Kidney (tissue), 14 donors: Measurements from ENCODE around the gene DAB1. TPM values are rescaled to one million over a fixed set of nuclear protein-coding genes. Genes with fewer than 3 reads are reported as not detected.

Experiments
- DNase-seq, 5 donors: peaks; one replicate each; pipeline ENCODE4 v3.0.0-alpha.2; 2013 to 2020
- FAIRE-seq: peaks from 2 replicates; lab custom pipeline; 2012; peaks lifted over from hg19 to GRCh38; lab: Jason Lieb, UNC
- H3K27ac ChIP-seq, 2 donors: one replicate each; pipeline ENCODE4 v1.7.0; 2013; ENCODE audit warnings: low read depth in 2 of 2, low read length in 2 of 2, inconsistent platforms in 1 of 2
- H3K27me3 ChIP-seq: one replicate; pipeline ENCODE4 v1.7.1; 2013; ENCODE audit warnings: low read length, inconsistent platforms; ENCODE audit not compliant: control insufficient read depth, insufficient read depth
- H3K36me3 ChIP-seq, 3 donors: one replicate each; pipeline versions ENCODE4 v1.7.0 to v1.7.1; 2013; ENCODE audit warnings: low read length in 3 of 3, control low read depth in 1 of 3, inconsistent platforms in 1 of 3; ENCODE audit not compliant: insufficient read depth in 3 of 3, control insufficient read depth in 2 of 3
- H3K4me1 ChIP-seq, 3 donors: one replicate each; pipeline versions ENCODE4 v1.7.0 to v1.7.1; 2013; ENCODE audit warnings: low read length in 3 of 3, inconsistent platforms in 1 of 3, low read depth in 1 of 3; ENCODE audit not compliant: control insufficient read depth in 2 of 3, insufficient read depth in 2 of 3
- H3K4me3 ChIP-seq, 3 donors: one replicate each; pipeline versions ENCODE4 v1.7.0 to v1.8.1; 2013; ENCODE audit warnings: low read length in 3 of 3, control low read depth in 1 of 3, inconsistent platforms in 1 of 3
- H3K9ac ChIP-seq, 3 donors: one replicate each; pipeline versions ENCODE4 v1.7.0 to v1.7.1; 2013; ENCODE audit warnings: low read length in 3 of 3, control low read depth in 1 of 3, inconsistent platforms in 1 of 3
- H3K9me3 ChIP-seq, 3 donors: one replicate each; pipeline versions ENCODE4 v1.7.0 to v1.7.1; 2013; ENCODE audit warnings: low read length in 3 of 3, control low read depth in 1 of 3, inconsistent platforms in 1 of 3; ENCODE audit not compliant: control insufficient read depth in 2 of 3, insufficient read depth in 1 of 3
- CTCF ChIP-seq: IDR thresholded peaks from 3 replicates; pipeline ENCODE4 v1.5.1; 2012; ENCODE audit warnings: mild to moderate bottlenecking, moderate library complexity, borderline replicate concordance; ENCODE audit not compliant: insufficient read depth; ENCODE audit errors: extremely low read depth
- intact Hi-C: fragments of 100-400 bp; cut with DNase I; formaldehyde crosslinking; loops from one replicate; pipeline ENCODE4 v1.11.1; 2022
- polyA plus RNA-seq: library from polyadenylated mRNA; stranded (reverse); fragments of 350-450 nt; fragmentation: Illumina TruSeq; extraction: RNeasy Lipid Tissue Mini Kit (QIAGEN cat#74804); gene quantifications from one replicate; pipeline ENCODE4 v1.2.3, GENCODE V29; 2014; ENCODE audit warnings: low read depth, low replicate concordance; ENCODE audit not compliant: insufficient read depth
- total RNA-seq: library from RNA; stranded (reverse); fragmentation: NEBNext Ultra II Directional; extraction: Animal tissue kit (Norgen Biotek cat#: 25700); gene quantifications from one replicate; pipeline ENCODE4 v1.2.1, GENCODE V29; 2021
- donor health status: control.
- donor health status: control.
- donor health status: control.
- donor health status: control.
- donor health status: control.
- donor health status: DM: yes; HTN: yes; CAD: no.
- donor health status: Normal renal cell carcinoma (clear cell type).

The DAB1 gene
- total and polyA plus RNA-seq, 2 donors from 2014 or later = 2.3 TPM; not detected in 1

- intact Hi-C loops = no loop called here
- Histone ChIP-seq H3K9me3 (no peaks in the 10 kb centered on the region), H3K4me1 (no peaks in the 10 kb centered on the region), H3K9ac (no peak overlapping the region), H3K4me3 (no peak overlapping the region), H3K36me3 (no peaks in the 10 kb centered on the region), H3K27ac (no peak overlapping the region), H3K27me3 (no peaks in the 10 kb centered on the region)
- FAIRE-seq = no peak
- no peak for DNase-seq
- no peak for TF ChIP-seq CTCF
Observed at GRCh38 chr1:57048856-57049255, 375.0 kb downstream of the DAB1 start.

DNA sequence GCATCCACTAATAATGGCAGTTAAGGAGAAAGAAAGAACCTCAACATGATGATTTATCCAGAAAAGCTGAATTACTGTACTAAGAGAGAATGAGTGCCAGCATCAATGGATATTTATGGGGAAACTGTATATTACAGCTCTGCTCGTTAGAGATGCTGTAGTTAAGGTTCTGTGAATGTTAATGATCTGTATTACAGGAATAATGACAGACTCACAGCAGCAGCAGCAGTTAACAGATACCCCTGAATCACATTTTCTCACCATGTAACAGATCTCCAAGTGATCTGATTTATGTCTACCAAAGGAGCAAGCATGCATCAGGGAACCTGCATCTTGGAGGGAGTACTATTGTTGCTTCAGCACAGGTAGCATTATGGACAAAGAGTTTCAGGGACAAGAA lies 377.4 kb downstream of the DAB1 start:
- no peak overlapping the region for H3K9ac ChIP-seq
- H3K4me3 ChIP-seq = no peak overlapping the region
- no peaks in the 10 kb centered on the region for H3K36me3 ChIP-seq
- no peak for DNase-seq
- no peak overlapping the region for H3K27ac ChIP-seq
- H3K9me3 ChIP-seq = no peaks in the 10 kb centered on the region
- no peaks in the 10 kb centered on the region for H3K4me1 ChIP-seq
- intact Hi-C loops = no loop called here
- no peak for TF ChIP-seq CTCF
- no peaks in the 10 kb centered on the region for H3K27me3 ChIP-seq
- FAIRE-seq = no peak

DNA sequence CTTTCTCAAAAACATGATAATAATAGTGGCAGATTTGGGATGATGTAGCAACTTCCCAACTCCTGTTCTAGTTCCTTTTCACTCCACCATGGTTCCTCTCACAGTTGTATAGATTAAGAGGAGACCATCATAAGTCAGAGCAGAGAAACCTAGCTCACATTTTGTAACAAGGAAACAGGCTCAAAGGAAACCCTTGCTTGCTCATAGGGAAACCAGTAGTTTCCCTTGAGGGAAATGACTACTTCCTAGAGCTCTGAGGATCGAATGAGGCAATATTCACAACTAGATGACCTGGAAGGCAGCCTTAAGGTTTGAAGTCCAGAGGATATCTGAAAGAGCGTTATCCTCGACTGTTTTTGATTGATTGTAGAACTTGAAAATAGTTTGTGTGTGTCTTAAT lies 382.0 kb downstream of the DAB1 start:
- no peaks in the 10 kb centered on the region for H3K36me3 ChIP-seq
- intact Hi-C loops = no loop called here
- H3K27ac ChIP-seq = no peak overlapping the region
- FAIRE-seq = no peak
- no peak for DNase-seq
- H3K4me3 ChIP-seq = no peak overlapping the region
- H3K9ac ChIP-seq = no peak overlapping the region
- H3K4me1 ChIP-seq = no peaks in the 10 kb centered on the region
- H3K27me3 ChIP-seq = no peaks in the 10 kb centered on the region
- no peak for TF ChIP-seq CTCF
- H3K9me3 ChIP-seq = no peaks in the 10 kb centered on the region

GRCh38 chr1:57040811-57041210 lies 383.0 kb downstream of the DAB1 start:
- Histone ChIP-seq H3K27me3 (no peaks in the 10 kb centered on the region), H3K9ac (no peak overlapping the region), H3K9me3 (no peaks in the 10 kb centered on the region), H3K4me3 (no peak overlapping the region), H3K36me3 (no peaks in the 10 kb centered on the region), H3K4me1 (no peaks in the 10 kb centered on the region), H3K27ac (no peak overlapping the region)
- FAIRE-seq (no peak), DNase-seq (no peak)
- TF ChIP-seq CTCF = no peak
- intact Hi-C loops = no loop called here
